GM12878 (cell line): ENCODE results near the gene ANXA11. TPM values are rescaled to one million over a fixed set of nuclear protein-coding genes. Genes with fewer than 3 reads are reported as not detected.

Source experiments
- ATAC-seq: fragments of 200-7000 bp; cut with Tn5 transposase; 3 replicates; pipeline ENCODE4 v1.9.1; 2020; ENCODE audit warnings: mild to moderate bottlenecking, moderate library complexity
- BruUV-seq: library from RNA; stranded (reverse); fragments of 400-500 nt; replicated peaks from 2 replicates; lab custom pipeline; 2021; lab: Mats Ljungman, UMichigan
- CTCF ChIA-PET: fragments of 300-600 bp; sonication (Branson Sonifier 250); formaldehyde crosslinking; extraction: SDS; loops from one replicate; lab custom pipeline; 2021; ENCODE audit warnings: inconsistent platforms; lab: Yijun Ruan, JAX
- POLR2A ChIA-PET: fragments of 350-600 bp; formaldehyde crosslinking; extraction: SDS; loops from one replicate; lab custom pipeline; 2021; ENCODE audit warnings: inconsistent platforms; lab: Charles Lee
- RAD21 ChIA-PET: fragments of 300-600 bp; sonication (Branson Sonifier 250); formaldehyde crosslinking; loops from one replicate; lab custom pipeline; 2023; ENCODE audit warnings: antibody characterized with exemption; ENCODE audit not compliant: unreplicated experiment; lab: Charles Lee
- SMC1A ChIA-PET: fragments of 300-600 bp; sonication (Branson Sonifier 250); formaldehyde crosslinking; loops from one replicate; lab custom pipeline; 2023; ENCODE audit not compliant: unreplicated experiment, uncharacterized antibody; lab: Charles Lee
- DNase-seq: peaks from one replicate; pipeline ENCODE4 v3.0.0-alpha.2; 2011; ENCODE audit warnings: low read depth, low spot score
- FAIRE-seq: peaks from 3 replicates; lab custom pipeline; 2011; peaks lifted over from hg19 to GRCh38; lab: Jason Lieb, UNC
- H2AFZ ChIP-seq: 2 replicates; pipeline ENCODE4 v1.6.0; 2011; ENCODE audit warnings: low read depth, low read length, control low read depth; ENCODE audit not compliant: control insufficient read depth
- H3K27ac ChIP-seq: 2 replicates; pipeline ENCODE4 v1.5.1; 2011; ENCODE audit warnings: control low read depth; ENCODE audit not compliant: control insufficient read depth, insufficient read depth
- H3K27me3 ChIP-seq, 2 experiments: replicated peaks in 1 of 2; 2 replicates each; pipeline versions ENCODE4 v1.6.0 to v1.6.1; 2011; ENCODE audit warnings: low read length in 1 of 2; ENCODE audit not compliant: control insufficient read depth in 2 of 2, insufficient read depth in 2 of 2
- H3K36me3 ChIP-seq, 2 experiments: 2 replicates each; pipeline ENCODE4 v1.5.1; 2011; ENCODE audit warnings: low read length in 1 of 2; ENCODE audit not compliant: control insufficient read depth in 2 of 2, insufficient read depth in 2 of 2
- H3K4me1 ChIP-seq: 2 replicates; pipeline ENCODE4 v1.6.1; 2011; ENCODE audit warnings: mild to moderate bottlenecking, low read length, moderate library complexity, mixed read lengths; ENCODE audit not compliant: control insufficient read depth, insufficient read depth
- H3K4me2 ChIP-seq: 2 replicates; pipeline ENCODE4 v1.6.0; 2011; ENCODE audit warnings: control low read depth; ENCODE audit not compliant: control insufficient read depth, insufficient read depth
- H3K4me3 ChIP-seq: fragments of 200-600 bp; sonication (generic); 2 replicates; pipeline ENCODE4 v1.5.1; 2016
- H3K79me2 ChIP-seq: 2 replicates; pipeline ENCODE4 v1.6.0; 2011; ENCODE audit warnings: low read length; ENCODE audit not compliant: control insufficient read depth, insufficient read depth
- H3K9ac ChIP-seq: 2 replicates; pipeline ENCODE4 v1.8.0; 2011; ENCODE audit warnings: low read length, control low read depth, mixed read lengths; ENCODE audit not compliant: control insufficient read depth, insufficient read depth
- H3K9me3 ChIP-seq: replicated peaks from 3 replicates; pipeline ENCODE4 v1.5.1; 2011; ENCODE audit warnings: mild to moderate bottlenecking, low read length; ENCODE audit not compliant: control insufficient read depth, insufficient read depth
- H4K20me1 ChIP-seq: 2 replicates; pipeline ENCODE4 v1.6.0; 2011; ENCODE audit not compliant: control insufficient read depth, insufficient read depth
- CEBPB ChIP-seq, 2 experiments: fragments of 150-350 bp in 1 of 2; IDR thresholded peaks; 2 replicates each; pipeline ENCODE4 v1.6.1; 2012 to 2014; ENCODE audit warnings: low read depth in 2 of 2, low read length in 2 of 2, borderline replicate concordance in 1 of 2, inconsistent platforms in 1 of 2
- E4F1 ChIP-seq: fragments of 450-650 bp; IDR thresholded peaks from 2 replicates; pipeline ENCODE4 v1.6.1; 2018; ENCODE audit warnings: borderline replicate concordance, mild to moderate bottlenecking; ENCODE audit not compliant: partially characterized antibody
- NFYA ChIP-seq: IDR thresholded peaks from 2 replicates; pipeline ENCODE4 v1.6.1; 2011; ENCODE audit warnings: low read depth, mild to moderate bottlenecking, low read length, improper control_type of control experiment, borderline replicate concordance
- PML ChIP-seq: IDR thresholded peaks from 2 replicates; pipeline ENCODE4 v1.6.1; 2012; ENCODE audit warnings: low read length, inconsistent platforms
- RB1 ChIP-seq: fragments of 450-650 bp; formaldehyde crosslinking; IDR thresholded peaks from 2 replicates; pipeline ENCODE4 v1.6.1; 2017; ENCODE audit warnings: mild to moderate bottlenecking, borderline replicate concordance
- SIN3A ChIP-seq: IDR thresholded peaks from 2 replicates; pipeline ENCODE4 v1.6.1; 2012; ENCODE audit warnings: low read depth, low read length, improper control_type of control experiment
- ZNF384 ChIP-seq: IDR thresholded peaks from 2 replicates; pipeline ENCODE4 v1.6.1; 2012; ENCODE audit warnings: low read depth, mild to moderate bottlenecking, low read length, improper control_type of control experiment, borderline replicate concordance
- WGBS: methylation state at CpG from one replicate; pipeline ENCODE4 v1.1.6; 2016; ENCODE audit warnings: low lambda C conversion rate; ENCODE audit not compliant: insufficient replicate concordance, insufficient coverage; ENCODE audit errors: missing lambda C conversion rate; 5-methylcytosine and 5-hydroxymethylcytosine counted together
- in situ Hi-C: fragments of 300-500 bp; cut with MboI; formaldehyde crosslinking; loops from 9 replicates; pipeline ENCODE4 v1.14.3; 2018; ENCODE audit warnings: mixed read lengths
- intact Hi-C: fragments of 100-400 bp; cut with micrococcal nuclease; formaldehyde crosslinking; loops from one replicate; pipeline ENCODE4 v1.14.2; 2022; ENCODE audit not compliant: unreplicated experiment
- polyA plus RNA-seq, 11 experiments: library from polyadenylated mRNA; depleted of rRNA in 4 of 11; unstranded in 6 of 11; stranded (reverse) in 5 of 11; fragments of >200 nt; fragmentation: Nextera tagmentation in 4 of 11; fragmentation: Illumina TruSeq in 1 of 11; extraction: Ambion mirVana in 4 of 11; extraction: Trizol in 1 of 11; gene quantifications; 1 replicate in 1 of 11; 2 replicates in 10 of 11; pipeline versions ENCODE4 v1.2.1 to v1.2.3, GENCODE V29; 2011 to 2016; ENCODE audit warnings: inconsistent platforms in 2 of 11, missing spikeins in 2 of 11, low read depth in 1 of 11
- total RNA-seq, 4 experiments: library from RNA; depleted of rRNA in 3 of 4; stranded (reverse); fragments of >200 nt in 3 of 4; fragmentation: Illumina TruSeq in 1 of 4; extraction: Trizol in 1 of 4; gene quantifications; 2 replicates each; pipeline versions ENCODE4 v1.2.1 to v1.2.3, GENCODE V29; 2013 to 2021
- TF ChIP-seq, protein P1 (sequence below): IDR thresholded peaks from 2 replicates; pipeline ENCODE4 v1.6.1; 2012; ENCODE audit warnings: improper control_type of control experiment, low read depth, low read length; ENCODE audit not compliant: insufficient replicate concordance

The ANXA11 gene
- total and polyA plus RNA-seq, 10 of the 15 experiments (the other 5 are each of a cell fraction or from before 2014, with no cell fraction given): 25.0 to 129 (median 72.2) TPM

DNA sequence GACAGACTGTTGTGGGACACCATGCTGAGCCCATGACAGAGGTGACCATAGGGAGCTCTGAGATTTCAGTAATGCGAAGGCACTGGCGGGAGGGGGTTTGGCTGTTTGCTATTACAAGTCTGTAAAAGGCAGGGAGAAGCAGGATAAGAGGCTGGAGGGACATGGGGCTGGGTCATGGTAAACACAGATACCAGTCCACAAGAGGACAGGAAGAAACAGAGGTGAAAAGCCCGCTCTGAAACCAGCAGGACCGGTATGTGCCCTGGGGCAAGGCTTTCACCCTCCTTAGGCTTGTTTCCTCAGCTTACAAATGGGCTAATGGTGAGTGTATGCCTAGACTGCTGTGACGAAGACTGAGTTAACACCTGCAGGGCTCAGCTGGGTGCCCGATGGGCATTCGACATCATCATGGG, 34.1 kb downstream of the ANXA11 start:
- 93% methylated on average over 7 of the region's 7 CpGs for WGBS
- ATAC-seq (no peak), DNase-seq (no peak), FAIRE-seq (no peak)
- no peak overlapping the region for H3K27ac ChIP-seq
- ChIA-PET RAD21 (interaction anchor here (1.5 to 3.8 kb wide), 2 partner anchors 33 to 51 kb away, joined by 5 to 16 read pairs; no protein-coding TSS in a partner anchor), POLR2A (no interaction called here), CTCF (interaction anchor here (7.5 kb wide), 1 partner anchor 50 kb away, joined by 41 read pairs; no protein-coding TSS in a partner anchor)
- no TSS peak for BruUV-seq
- no peaks in the 10 kb centered on the region for H3K79me2 ChIP-seq
- peaks cover 5 to 30% of the 10 kb centered on the region in 2 experiments for H3K36me3 ChIP-seq
- H3K27me3 ChIP-seq: no peaks in the 10 kb centered on the region
- no peak for TF ChIP-seq ZNF384
- TF ChIP-seq PML: no peak
- TF ChIP-seq, all 136 proteins: peak for 0
- no peaks in the 10 kb centered on the region for H3K4me1 ChIP-seq
- SMC1A ChIA-PET: interaction anchor here (0.9 to 1.0 kb wide), 2 partner anchors 12 to 88 kb away, joined by 3 read pairs; no protein-coding TSS in a partner anchor
- intact Hi-C loops: no loop called here
- H3K4me2 ChIP-seq: no peak overlapping the region
- H3K9me3 ChIP-seq: no peaks in the 10 kb centered on the region
- no peak overlapping the region for H3K4me3 ChIP-seq
- peaks cover 3% of the 10 kb centered on the region; the same call in 1 of the 2 replicates for H4K20me1 ChIP-seq
- in situ Hi-C loops: no loop called here
- H3K9ac ChIP-seq: no peak overlapping the region
- H2AFZ ChIP-seq: no peak overlapping the region

DNA sequence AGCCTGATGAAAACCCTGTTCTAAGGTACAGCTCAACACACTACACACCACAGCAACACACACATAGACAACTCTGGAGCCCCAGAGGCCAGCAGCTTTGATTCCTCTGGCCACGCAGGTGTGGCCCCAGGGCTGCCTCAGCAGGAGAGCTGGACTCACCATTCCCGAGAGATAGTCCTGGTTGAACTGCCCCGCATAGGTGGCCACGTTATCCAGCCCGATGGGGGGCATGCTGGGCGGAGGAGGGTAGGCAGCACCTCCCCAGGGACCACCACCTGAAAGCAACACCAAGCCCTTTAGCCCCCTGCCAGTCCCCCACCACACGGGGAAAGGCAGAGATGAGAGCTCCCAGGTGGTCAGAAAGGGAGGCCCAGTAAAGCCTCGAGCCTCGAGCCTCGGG, 34.7 kb downstream of the ANXA11 start:
- no peak for DNase-seq
- TF ChIP-seq SIN3A (no peak), NFYA (no peak), E4F1 (no peak), CEBPB (IDR thresholded peaks at IDR 0.05; ENCODE audit: borderline replicate concordance in 1 of 2, low read depth in 2 of 2, low read length in 2 of 2) (no peak), RB1 (no peak)
- TF ChIP-seq, protein P1, sequence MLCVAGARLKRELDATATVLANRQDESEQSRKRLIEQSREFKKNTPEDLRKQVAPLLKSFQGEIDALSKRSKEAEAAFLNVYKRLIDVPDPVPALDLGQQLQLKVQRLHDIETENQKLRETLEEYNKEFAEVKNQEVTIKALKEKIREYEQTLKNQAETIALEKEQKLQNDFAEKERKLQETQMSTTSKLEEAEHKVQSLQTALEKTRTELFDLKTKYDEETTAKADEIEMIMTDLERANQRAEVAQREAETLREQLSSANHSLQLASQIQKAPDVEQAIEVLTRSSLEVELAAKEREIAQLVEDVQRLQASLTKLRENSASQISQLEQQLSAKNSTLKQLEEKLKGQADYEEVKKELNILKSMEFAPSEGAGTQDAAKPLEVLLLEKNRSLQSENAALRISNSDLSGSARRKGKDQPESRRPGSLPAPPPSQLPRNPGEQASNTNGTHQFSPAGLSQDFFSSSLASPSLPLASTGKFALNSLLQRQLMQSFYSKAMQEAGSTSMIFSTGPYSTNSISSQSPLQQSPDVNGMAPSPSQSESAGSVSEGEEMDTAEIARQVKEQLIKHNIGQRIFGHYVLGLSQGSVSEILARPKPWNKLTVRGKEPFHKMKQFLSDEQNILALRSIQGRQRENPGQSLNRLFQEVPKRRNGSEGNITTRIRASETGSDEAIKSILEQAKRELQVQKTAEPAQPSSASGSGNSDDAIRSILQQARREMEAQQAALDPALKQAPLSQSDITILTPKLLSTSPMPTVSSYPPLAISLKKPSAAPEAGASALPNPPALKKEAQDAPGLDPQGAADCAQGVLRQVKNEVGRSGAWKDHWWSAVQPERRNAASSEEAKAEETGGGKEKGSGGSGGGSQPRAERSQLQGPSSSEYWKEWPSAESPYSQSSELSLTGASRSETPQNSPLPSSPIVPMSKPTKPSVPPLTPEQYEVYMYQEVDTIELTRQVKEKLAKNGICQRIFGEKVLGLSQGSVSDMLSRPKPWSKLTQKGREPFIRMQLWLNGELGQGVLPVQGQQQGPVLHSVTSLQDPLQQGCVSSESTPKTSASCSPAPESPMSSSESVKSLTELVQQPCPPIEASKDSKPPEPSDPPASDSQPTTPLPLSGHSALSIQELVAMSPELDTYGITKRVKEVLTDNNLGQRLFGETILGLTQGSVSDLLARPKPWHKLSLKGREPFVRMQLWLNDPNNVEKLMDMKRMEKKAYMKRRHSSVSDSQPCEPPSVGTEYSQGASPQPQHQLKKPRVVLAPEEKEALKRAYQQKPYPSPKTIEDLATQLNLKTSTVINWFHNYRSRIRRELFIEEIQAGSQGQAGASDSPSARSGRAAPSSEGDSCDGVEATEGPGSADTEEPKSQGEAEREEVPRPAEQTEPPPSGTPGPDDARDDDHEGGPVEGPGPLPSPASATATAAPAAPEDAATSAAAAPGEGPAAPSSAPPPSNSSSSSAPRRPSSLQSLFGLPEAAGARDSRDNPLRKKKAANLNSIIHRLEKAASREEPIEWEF: no peak
- peaks cover 5 to 33% of the 10 kb centered on the region in 2 experiments for H3K36me3 ChIP-seq
- H3K9me3 ChIP-seq: no peaks in the 10 kb centered on the region
- H3K27ac ChIP-seq: no peak overlapping the region
- POLR2A ChIA-PET: no interaction called here
- in situ Hi-C loops: no loop called here
- no peaks in the 10 kb centered on the region for H3K79me2 ChIP-seq
- BruUV-seq: no TSS peak
- ATAC-seq: no peak
- no peak overlapping the region for H2AFZ ChIP-seq
- no peaks in the 10 kb centered on the region for H3K27me3 ChIP-seq
- H4K20me1 ChIP-seq: peaks cover 3% of the 10 kb centered on the region; the same call in 1 of the 2 replicates
- H3K4me2 ChIP-seq: no peak overlapping the region
- RAD21 ChIA-PET: interaction anchor here (1.5 to 3.8 kb wide), 2 partner anchors 34 to 51 kb away, joined by 5 to 16 read pairs; no protein-coding TSS in a partner anchor
- H3K4me1 ChIP-seq: no peaks in the 10 kb centered on the region
- WGBS: 79% methylated on average over 10 of the region's 10 CpGs
- H3K9ac ChIP-seq: no peak overlapping the region
- intact Hi-C loops: no loop called here
- CTCF ChIA-PET: interaction anchor here (7.5 kb wide), 1 partner anchor 50 kb away, joined by 41 read pairs; no protein-coding TSS in a partner anchor
- SMC1A ChIA-PET: interaction anchor here (1.0 kb wide), 1 partner anchor 13 kb away, joined by 3 read pairs; no protein-coding TSS in a partner anchor
- no peak for FAIRE-seq
- H3K4me3 ChIP-seq: no peak overlapping the region
